HG03342 (cell line): ENCODE measurements around the gene ACTG1.

Experiments
- ATAC-seq: cut with Tn5 transposase; IDR thresholded peaks from one replicate; pipeline ENCODE4 v1.9.1; 2021; ENCODE audit warnings: mild to moderate bottlenecking, moderate library complexity; ENCODE audit not compliant: unreplicated experiment

ACTG1 gene

DNA sequence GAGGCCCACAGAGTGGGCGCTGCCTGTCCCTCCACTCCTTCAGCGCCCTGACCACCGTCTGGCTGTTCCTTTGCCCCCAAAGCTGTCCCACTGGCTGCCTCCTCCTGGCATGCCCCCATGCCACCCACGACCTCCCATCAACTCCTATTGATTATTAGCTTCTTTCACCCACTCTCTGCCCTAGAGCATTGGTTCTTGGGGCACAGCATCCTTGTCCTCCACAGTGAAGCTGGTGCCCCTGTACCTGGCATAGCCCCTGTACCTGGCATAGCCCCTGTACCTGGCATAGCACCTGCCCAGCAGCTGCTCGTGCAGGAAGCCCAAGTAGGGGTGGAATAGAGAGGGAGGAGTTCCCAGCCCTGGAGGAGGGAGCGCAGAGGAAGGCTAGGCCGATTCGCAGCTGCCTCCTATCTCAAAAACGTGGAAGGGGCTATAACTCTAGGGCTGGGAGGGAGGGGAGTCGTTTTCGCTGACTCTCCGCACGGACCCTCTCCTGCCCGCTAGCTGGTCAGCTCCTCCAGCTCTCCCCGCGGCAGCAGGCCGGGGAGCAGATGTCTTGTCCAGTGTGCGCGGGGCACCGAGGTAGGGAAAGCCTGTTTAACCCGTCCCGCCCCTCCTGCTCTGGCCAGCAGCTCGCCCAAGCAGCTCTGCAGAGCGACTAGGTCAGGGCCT is 5.7 kb upstream of the ACTG1 start:
- ATAC-seq, result no peak

DNA sequence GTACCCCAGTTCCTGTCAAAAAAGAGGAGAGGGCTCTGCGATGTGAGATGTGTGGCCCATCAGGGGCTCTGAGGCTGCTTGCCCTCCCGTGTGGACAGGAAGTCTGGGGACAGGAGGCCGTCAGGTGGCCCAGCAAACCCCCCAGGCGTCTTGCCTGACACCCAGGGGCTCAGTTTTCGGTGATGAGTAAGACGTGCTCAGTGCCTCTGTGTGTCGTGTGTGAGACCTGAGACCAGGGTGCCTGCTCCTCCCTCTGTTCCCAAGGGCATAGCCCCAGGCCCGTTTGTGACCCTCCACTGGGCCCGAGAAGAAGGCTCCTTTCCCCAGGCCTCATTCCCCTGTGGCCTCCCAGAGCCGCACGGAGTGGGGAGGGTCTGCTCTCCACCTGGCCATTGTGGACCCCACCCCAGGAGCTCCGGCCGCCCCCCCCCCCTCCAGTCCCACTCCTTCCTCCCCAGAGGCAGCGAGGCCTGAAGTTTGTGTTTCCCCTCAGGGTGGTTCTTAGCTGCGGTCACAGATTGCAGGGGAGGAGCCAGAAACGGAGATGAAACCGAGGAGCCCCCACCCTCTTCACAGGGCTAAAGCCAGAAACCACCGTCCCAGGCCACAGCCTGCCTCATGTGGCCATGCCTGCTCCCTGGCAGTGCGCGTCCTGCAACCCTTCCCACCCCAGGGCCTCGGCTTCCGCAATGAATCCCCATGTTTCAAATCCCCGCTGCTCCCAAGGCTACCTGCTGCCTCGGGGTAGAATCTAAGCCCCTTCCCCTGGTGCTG is 4.9 kb upstream of the ACTG1 start:
- ATAC-seq, result peak; percentile 34

DNA sequence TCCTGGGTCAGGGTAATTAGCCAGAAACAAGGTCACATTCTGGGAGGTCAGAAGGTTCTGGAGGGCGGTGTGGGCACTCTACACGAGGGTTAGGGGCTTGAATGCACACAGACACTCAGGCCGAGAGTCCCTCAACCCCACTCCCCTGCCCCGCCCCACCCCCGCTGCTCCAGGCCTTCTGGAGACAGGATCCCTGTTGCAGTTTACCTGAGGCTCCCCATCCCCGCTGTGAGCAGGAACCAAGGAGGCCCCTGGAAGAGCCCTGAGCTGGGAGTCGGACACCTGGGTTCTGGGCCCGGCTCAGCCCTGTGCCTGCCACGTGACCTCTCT is 4.4 kb upstream of the ACTG1 start:
- ATAC-seq, result no peak

DNA sequence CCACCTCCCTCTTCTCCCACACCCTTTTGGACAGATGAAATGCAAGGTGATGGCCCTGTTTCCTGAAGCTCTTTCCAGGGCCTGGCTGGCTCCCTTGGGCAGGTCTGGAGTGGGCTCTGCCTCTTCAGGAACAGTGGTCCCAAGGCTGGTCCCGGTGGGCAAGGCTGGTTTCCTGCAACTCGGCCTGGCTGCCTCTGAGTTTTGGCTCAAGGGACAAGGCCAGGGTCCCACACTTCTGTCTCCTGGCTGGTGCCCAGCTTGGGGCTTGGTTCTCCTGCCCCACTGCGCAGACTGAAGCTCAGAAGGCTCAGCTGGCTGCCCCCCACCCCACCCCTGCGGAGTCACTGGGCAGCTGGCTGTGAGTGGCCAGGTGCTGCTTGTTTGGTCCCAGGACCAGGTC is 3.8 kb upstream of the ACTG1 start:
- no peak for ATAC-seq

DNA sequence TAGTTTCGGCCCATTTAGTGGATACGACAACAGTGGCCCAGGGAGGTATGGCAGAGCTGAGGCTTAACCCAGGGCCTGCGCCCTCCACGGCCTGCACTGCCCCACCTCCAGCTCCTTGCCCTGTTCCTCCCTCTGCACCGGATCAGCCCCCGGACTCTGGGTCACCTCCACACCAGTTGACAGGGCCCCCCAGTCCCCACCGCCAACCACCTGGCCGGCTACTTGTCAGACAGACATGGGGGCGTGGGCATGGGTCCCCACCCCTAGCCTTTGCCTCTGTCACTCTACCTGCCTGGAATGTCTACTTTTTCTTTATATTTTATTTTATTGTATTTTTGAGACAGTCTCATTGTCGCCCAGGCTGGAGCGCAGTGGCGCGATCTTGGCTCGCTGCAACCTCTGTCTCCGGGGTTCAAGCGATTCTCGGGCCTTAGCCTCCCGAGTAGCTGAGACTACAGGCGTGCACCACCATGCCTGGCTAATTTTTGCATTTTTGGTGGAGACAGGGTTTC is 3.0 kb upstream of the ACTG1 start:
- ATAC-seq, result no peak

DNA sequence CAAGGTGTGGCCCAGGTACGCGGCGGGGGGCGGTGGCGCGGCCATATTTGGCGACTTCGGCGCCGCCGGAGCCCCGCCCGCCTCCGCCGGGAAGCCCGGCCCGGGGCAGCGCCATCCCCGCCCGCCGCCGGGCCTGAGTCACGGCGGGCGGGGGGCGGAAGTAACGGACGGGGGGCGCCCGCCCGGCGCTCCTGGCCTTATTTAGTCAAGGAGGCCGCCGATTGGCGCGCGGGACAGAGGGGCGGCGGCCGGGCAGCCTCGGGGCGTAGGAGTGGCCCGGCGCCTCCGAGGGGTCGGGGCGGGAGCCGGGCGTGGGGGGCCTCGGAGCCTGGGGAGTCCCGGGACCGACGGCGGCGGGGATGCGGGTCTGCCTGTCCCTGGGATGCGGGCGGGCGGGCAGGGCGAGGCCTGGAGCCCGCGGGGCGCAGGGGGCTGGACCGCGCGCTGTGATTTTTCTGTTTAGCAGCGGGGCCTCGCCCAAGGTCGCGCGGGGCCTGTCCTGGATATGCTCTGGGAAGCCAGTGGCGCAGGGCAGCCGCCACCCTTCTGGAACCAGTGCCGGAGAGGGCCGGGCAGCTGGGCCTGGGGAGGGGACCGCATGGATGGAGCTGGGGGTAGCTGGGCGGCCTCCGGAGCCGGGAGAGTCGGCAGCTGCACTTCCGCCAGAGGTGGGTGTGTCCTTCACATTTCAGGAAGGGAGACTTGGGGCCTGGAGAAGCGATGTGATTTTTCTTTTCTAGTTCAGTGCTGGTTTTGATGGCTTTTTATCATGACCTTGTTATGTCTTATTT is 2.3 kb upstream of the ACTG1 start:
- peak; percentile 14 for ATAC-seq

DNA sequence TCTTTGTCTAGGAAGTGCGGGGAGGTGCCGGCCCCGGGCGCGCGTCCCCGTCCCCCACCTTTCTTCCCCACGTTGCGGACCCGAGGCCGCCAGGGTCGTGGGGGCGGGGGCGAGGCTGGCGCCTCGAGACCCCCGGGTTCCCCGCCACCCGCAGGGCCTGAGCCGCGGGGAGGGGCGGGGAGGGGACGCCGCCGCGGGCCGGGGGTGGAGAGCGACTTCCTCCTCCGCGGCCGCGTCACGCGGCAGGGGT is 1.8 kb upstream of the ACTG1 start:
- ATAC-seq, result no peak

DNA sequence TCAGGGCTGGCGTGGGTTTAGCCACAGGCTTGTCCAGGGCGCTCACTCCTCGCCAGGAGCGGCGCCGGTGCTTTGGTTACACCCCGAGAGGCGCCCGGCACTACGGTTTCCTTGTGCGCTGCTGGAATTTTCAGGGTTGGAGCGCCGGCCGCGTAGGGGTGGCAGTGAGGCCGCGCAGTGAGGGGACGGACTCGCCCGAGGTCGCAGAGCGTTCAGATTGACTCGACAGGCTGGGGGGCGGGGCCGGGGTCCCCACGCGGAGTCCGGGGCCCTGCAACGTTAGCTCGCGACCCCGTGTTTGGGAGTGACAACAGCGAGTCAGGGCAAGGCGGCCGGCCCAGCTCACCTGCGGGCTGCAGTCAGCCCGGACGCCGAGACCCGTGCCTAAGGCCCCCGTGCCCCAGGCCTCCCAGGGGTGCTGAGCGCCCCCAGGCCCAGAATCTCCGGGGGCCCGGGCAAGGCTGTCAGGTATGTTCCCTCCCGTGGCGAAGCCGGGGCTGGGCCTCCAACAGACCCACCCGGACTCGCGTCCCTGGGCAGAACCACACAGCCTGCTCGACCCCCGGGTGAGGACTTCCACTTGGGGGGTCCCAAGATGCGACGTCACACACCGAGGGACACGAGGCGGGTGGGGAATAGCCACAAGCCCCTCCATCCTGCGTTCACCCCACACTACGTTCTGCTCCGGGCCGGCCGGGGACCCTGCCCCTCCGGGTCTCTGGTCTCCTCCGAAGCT is 1.3 kb upstream of the ACTG1 start:
- ATAC-seq, result no peak

DNA sequence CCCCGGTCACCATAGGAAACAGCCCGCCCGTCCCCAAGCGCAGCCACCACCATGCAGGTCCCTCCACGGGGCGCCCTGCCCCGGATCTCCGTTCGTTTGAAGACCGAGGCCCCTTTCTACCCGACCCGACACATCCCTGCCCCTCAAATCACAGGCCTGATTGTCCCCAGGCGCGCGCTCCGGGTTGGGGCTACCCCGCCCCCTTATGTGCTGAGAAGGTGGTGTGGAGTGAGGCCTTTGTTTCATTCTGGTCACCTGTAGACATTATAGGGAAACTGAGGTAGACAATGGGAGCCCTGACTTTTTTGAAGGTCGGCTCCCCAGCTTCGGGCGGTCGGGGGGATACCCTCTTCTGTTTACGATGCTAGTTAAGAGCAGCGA is 763 bp upstream of the ACTG1 start:
- ATAC-seq, result peak; percentile 7

DNA sequence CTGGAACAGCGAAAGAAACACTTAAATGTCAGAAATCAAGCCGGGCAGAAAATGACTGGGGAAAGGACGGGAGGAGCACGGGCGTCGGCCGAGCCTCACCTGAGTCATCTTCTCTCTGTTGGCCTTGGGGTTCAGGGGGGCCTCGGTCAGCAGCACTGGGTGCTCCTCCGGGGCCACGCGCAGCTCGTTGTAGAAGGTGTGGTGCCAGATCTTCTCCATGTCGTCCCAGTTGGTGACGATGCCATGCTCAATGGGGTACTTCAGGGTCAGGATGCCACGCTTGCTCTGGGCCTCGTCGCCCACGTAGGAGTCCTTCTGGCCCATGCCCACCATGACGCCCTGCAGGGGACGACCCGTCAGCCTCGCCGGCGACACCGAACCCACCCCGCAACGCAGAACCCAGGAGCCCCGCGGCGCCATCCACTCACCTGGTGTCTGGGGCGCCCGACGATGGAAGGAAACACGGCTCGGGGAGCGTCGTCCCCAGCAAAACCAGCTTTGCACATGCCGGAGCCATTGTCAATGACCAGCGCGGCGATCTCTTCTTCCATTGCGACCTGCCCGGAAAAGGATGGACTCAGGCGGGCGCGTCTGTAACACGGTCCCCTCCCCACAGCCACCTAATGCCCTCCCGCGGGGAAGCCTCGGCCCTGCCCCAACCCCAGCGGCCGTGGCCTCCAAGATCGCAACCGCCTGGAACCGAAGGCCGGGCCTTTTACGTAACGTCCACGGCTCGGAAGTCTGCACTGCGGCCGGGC is 616 bp downstream of the ACTG1 start:
- no peak for ATAC-seq

DNA sequence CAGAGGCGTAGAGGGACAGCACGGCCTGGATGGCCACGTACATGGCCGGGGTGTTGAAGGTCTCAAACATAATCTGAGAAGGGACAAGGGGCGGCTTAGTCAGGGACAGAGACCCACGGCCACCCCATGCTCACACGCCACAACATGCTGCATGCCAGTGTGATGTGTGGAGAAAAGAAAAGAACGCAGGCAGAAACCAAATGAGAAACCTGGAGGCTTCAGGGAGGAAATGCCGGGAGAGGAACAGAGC is 1.1 kb downstream of the ACTG1 start:
- no peak for ATAC-seq

DNA sequence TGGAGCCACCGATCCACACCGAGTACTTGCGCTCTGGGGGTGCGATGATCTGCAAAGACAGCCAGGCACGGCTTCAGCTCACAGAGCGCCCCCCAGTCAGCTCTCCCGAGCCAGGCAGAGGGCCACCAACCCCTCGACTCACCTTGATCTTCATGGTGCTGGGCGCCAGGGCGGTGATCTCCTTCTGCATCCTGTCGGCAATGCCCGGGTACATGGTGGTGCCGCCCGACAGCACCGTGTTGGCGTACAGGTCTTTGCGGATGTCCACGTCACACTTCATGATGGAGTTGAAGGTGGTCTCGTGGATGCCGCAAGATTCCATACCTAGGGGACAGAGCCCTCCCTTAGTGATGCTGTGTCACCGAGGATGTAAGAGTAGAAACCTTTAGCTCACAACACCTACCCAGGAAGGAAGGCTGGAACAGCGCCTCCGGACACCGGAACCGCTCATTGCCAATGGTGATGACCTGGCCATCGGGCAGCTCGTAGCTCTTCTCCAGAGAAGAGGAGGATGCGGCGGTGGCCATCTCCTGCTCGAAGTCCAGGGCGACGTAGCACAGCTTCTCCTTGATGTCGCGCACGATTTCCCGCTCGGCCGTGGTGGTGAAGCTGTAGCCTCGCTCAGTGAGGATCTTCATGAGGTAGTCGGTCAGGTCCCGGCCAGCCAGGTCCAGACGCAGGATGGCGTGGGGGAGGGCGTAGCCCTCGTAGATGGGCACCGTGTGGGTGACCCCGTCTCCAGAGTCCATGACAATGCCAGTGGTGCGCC is 1.6 kb downstream of the ACTG1 start:
- ATAC-seq, result no peak

DNA sequence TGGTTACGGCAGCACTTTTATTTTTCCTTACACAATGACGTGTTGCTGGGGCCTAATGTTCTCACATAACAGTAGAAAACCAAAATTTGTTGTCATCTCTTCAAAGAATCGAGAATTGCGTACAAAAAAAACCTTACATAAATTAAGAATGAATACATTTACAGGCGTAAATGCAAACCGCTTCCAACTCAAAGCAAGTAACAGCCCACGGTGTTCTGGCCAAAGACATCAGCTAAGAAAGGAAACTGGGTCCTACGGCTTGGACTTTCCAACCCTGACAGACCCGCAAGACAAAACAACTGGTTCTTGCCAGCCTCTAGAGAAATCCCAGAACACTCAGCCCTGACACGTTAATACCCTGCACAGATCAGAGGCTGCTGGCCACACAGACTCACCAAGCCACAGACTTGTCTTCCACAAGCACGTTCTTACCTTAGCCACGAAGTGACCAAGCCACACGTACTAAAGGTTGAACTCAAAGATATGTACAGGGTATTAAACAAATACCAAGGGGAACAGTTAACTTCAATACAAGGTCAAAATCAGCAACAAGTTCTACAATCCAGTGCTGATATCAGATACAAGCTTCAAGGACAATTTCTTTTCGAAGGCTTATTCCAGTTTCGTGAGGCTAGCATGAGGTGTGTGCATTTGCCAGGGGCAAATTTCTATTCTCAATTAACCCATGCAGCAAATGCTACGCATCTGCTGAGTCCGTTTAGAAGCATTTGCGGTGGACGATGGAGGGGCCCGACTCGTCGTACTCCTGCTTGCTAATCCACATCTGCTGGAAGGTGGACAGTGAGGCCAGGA is 2.4 kb downstream of the ACTG1 start:
- ATAC-seq, result no peak

DNA sequence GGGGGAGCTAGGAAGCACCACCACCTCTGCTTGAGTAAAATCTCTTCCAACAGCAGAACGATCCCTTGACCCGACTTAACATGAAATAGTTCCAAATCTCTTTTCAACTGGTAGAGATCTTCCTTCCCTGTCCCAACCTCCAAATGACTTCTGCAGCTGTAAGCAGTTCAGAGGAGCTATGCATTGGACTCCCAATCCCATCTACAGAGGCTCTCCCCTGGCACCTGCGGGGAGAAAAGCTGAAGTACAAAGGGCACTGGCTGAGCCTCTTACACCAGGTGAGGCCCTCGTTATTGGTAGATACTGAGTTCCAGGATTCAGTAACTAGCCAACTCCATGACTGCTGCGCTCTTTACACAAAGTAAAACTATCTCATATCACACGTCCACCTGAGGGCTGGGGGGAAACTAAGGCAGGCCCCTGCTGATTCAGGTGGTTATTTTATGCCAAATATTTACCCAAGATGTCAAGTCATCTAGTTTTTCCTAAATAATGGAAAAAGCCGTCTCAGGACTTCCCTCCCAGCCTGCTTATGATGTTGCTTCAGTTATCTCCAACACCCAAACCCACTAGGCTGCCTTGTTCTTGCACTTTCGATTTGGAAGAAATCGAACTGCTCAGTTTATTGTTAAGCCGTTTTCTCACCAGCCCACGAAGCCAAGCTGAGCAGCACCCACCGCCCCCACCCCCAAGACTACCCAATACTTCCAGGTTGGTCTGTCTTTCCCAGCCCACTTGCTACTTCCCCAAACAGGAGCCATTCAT is 3.2 kb downstream of the ACTG1 start:
- no peak for ATAC-seq

DNA sequence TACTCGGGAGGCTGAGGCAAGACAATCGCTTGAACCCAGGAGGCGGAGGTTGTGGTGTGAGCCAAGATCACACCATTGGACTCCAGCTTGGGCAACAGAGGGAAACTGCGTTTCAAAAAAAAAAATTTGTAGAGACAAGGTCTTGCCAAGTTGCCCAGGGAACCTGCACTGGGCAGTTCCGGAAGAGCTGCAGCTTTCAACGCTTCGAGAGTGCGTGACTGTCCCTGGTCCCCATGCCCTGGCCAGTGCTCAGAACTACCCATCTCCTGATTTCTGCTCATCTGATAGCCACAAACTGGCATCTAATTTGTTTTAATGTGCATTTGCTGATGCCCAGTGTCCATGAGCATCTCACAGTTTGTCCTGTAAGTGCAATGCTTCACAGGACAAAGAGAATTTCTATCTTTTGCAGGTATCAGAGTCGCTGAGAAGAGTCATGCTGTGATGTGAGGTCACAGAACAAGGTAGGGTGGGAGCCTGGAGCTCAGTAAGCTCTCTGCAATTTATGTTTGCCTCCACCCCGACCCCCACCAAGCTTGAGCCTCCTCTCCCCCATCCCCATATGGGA is 3.9 kb downstream of the ACTG1 start:
- ATAC-seq, result no peak

DNA sequence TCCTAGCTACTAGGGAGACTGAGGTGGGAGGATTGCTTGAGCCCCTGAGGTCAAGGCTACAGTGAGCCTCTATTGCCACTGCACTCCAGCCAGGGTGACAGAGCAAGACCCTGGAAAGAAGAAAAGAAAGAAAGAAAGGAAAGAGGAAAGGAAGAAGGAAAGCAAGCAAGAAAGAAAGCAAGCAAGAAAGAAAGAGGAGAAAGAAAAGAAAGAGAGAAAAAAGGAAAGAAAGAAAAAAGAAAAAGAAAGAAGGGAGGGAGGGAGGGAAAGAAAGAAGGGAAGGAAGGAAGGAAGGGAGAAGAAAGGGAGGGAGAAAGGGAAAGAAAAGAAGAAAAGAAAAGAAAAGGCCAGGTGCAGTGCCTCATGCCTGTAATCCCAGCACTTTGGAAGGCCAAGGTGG is 9.0 kb downstream of the ACTG1 start:
- ATAC-seq, result no peak

DNA sequence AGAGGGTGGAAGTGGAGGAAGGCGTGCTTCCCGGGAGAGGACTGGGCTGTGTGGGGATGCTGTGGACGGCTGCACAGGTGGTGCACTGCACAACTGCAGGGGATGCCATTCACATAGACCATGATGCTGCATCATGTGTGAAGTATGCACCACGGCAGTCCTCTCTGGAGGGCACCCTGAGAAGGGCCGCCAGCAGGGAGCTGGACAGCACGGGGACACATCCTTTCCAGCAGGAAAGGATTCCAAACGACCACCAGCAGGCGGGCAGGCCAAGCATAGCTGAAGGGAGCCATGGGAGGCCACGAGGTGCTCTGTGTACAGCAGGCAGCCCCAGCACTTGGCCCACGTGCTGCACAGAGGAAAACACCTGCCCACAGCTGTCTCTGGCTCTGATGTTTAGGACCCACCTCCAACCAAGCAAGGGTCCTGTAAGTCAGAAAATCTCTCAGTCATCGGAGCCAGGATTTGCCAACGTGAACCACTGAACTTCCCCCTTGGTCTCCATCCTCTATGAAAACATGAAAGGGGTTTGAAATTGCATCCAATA is 10.1 kb downstream of the ACTG1 start:
- ATAC-seq, result no peak

DNA sequence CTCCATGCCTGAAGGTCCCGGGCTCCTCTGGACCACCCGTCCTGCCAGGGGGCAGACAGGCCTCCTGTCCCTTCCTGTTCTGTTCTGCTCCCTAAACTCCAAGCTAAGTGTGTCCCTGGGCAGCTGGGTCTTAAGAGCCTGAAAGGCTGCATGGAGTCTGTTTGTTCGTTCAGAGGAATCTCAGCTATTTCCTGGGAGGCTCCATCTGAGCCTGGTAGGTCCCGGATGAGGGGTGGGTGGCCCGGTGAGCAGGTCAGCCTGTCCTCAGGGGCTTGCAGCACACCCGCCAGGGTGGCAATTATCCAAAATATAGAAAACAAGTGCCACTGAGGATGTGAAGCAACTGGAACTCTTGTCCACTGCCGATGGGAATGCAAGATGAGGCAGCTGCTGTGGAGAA is 12.6 kb downstream of the ACTG1 start:
- ATAC-seq, result no peak
